ENCODE results near the gene RPRML. TPM values are rescaled to one million over a fixed set of nuclear protein-coding genes. Genes with fewer than 3 reads are reported as not detected.
"Not testable (repeated sequence)": the region's sequence is repeated elsewhere in the genome, so short reads cannot be mapped to it uniquely, and the experiment has no call there.

Gene RPRML
- total and polyA plus RNA-seq, 4 donors = 0.06 TPM; not detected in 3

DNA sequence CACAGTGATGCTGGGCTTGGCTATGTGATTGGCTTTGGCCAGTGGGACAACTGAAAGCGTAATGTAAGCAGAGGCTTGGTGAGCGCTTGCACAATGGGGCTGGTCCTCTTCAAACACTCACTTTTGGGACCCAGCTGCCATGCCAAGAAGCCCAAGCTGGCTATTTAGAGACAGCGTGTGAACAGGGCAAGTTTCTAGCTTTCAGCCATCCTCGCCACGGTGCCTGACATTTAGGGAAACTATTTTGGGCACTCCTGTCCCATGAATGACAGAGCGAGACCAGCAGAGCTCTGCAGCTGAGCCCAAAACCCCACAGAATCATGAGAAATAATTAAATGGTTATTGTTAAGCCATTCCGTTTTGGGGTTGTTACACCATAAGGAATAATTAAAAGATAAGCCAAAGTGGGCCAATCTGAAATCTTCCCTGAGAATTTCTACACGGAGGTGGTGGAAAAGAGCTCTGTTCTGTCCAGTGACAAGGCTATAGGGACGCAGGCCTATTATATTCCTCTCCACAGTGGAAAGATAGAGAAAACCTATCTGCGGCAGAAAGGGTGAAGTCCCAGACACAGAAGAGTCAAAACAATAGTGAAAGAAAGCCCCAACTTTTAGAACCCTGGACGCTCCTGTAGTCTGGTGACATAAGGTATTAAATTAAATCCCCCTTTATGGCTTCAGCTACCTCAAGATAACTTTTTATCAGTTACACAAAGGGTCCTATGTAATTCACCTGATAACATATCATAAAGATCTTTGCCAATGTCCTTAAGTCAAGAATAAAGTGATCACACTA lies 10.8 kb upstream of the RPRML start:
- H3K9me3 ChIP-seq (ENCODE audit: control insufficient read depth in 4 of 4, low read length in 3 of 4) = no peaks in the 10 kb centered on the region
- no peak for DNase-seq (ENCODE audit: low spot score)
- H3K4me1 ChIP-seq (ENCODE audit: control insufficient read depth in 4 of 4, insufficient read depth in 4 of 4, low read length in 3 of 4) = peaks cover 0 to under 1% (median 0%) of the 10 kb centered on the region in 4 donors
- H3K27ac ChIP-seq (ENCODE audit: low read depth in 1 of 2, low read length in 2 of 2) = no peak overlapping the region
- no peak overlapping the region for H3K9ac ChIP-seq (ENCODE audit: low read depth in 1 of 2, low read length in 2 of 2)
- H3K27me3 ChIP-seq (ENCODE audit: control insufficient read depth in 4 of 4, insufficient read depth in 4 of 4, low read length in 3 of 4) = no peaks in the 10 kb centered on the region
- TF ChIP-seq SP1 (IDR thresholded peaks at IDR 0.05) (no peak), RXRA (IDR thresholded peaks at IDR 0.05) (no peak), FOXA2 (IDR thresholded peaks at IDR 0.05) (no peak), RAD21 (IDR thresholded peaks at IDR 0.05) (no peak), JUND (IDR thresholded peaks at IDR 0.05) (no peak)
- TF ChIP-seq, protein P1, sequence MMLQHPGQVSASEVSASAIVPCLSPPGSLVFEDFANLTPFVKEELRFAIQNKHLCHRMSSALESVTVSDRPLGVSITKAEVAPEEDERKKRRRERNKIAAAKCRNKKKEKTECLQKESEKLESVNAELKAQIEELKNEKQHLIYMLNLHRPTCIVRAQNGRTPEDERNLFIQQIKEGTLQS (IDR thresholded peaks at IDR 0.05) = no peak
- WGBS = 68% methylated on average over 11 of the region's 11 CpGs
- H3K4me3 ChIP-seq (ENCODE audit: low read depth in 1 of 3, low read length in 3 of 3) = no peak overlapping the region
- H3K36me3 ChIP-seq (ENCODE audit: control insufficient read depth in 4 of 4, insufficient read depth in 3 of 4, low read depth in 1 of 4, low read length in 3 of 4) = no peaks in the 10 kb centered on the region

DNA sequence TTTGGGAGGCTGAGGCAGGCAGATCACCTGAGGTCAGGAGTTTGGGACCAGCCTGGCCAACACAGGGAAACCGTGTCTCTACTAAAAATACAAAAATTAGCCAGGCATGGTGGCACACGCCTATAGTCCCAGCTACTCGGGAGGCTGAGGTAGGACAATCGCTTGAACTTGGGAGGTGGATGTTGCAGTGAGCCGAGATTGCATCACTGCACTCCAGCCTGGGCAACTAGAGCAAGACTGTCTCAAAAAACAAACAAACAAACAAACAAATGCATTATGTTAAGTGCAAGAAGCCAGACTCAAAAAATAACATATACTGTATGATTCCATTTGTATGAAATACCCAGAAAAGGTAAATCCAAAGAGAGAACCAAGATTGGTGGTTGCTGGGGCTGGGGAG lies 8.9 kb upstream of the RPRML start:
- not testable (repeated sequence) for H3K27me3 ChIP-seq (ENCODE audit: control insufficient read depth in 4 of 4, insufficient read depth in 4 of 4, low read length in 3 of 4); H3K4me3 ChIP-seq (ENCODE audit: low read depth in 1 of 3, low read length in 3 of 3); H3K27ac ChIP-seq (ENCODE audit: low read depth in 1 of 2, low read length in 2 of 2); H3K36me3 ChIP-seq (ENCODE audit: control insufficient read depth in 4 of 4, insufficient read depth in 3 of 4, low read depth in 1 of 4, low read length in 3 of 4); DNase-seq (ENCODE audit: low spot score); H3K9ac ChIP-seq (ENCODE audit: low read depth in 1 of 2, low read length in 2 of 2); H3K9me3 ChIP-seq (ENCODE audit: control insufficient read depth in 4 of 4, low read length in 3 of 4)
- peaks cover 5 to 13% (median 9%) of the 10 kb centered on the region in 4 donors for H3K4me1 ChIP-seq (ENCODE audit: control insufficient read depth in 4 of 4, insufficient read depth in 4 of 4, low read length in 3 of 4)
- 57% methylated on average over 5 of the region's 5 CpGs for WGBS
- peak in 1 of 2 donors; percentile 16 for TF ChIP-seq HNF4A (conservative IDR thresholded peaks at IDR 0.05)

DNA sequence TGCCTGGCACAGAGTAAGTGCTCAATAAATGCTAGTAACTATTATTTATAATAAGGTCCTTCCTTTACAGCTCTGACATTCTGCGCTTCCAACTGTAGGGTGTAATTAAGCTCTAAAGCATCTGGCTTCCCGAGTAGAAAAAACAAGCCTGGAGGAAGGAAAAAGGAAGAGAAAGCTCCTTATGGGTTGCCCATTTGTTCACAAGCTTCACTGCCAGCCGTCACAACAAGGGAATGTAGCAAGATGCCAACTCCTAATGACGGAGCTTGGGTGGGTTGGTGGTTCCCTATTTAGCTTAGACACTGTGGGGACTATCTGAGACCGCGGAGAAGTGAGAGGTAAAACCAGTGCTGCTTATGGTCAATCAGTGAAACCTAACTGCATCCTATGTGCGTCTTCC lies 7.3 kb upstream of the RPRML start:
- DNase-seq (ENCODE audit: low spot score) = no peak
- Histone ChIP-seq H3K9me3 (ENCODE audit: control insufficient read depth in 4 of 4, low read length in 3 of 4) (no peaks in the 10 kb centered on the region), H3K4me1 (ENCODE audit: control insufficient read depth in 4 of 4, insufficient read depth in 4 of 4, low read length in 3 of 4) (peaks cover 5 to 13% (median 9%) of the 10 kb centered on the region in 4 donors), H3K9ac (ENCODE audit: low read depth in 1 of 2, low read length in 2 of 2) (no peak overlapping the region), H3K27ac (ENCODE audit: low read depth in 1 of 2, low read length in 2 of 2) (no peak overlapping the region), H3K27me3 (ENCODE audit: control insufficient read depth in 4 of 4, insufficient read depth in 4 of 4, low read length in 3 of 4) (no peaks in the 10 kb centered on the region), H3K36me3 (ENCODE audit: control insufficient read depth in 4 of 4, insufficient read depth in 3 of 4, low read depth in 1 of 4, low read length in 3 of 4) (no peaks in the 10 kb centered on the region), H3K4me3 (ENCODE audit: low read depth in 1 of 3, low read length in 3 of 3) (no peak overlapping the region)
- TF ChIP-seq, protein P2, sequence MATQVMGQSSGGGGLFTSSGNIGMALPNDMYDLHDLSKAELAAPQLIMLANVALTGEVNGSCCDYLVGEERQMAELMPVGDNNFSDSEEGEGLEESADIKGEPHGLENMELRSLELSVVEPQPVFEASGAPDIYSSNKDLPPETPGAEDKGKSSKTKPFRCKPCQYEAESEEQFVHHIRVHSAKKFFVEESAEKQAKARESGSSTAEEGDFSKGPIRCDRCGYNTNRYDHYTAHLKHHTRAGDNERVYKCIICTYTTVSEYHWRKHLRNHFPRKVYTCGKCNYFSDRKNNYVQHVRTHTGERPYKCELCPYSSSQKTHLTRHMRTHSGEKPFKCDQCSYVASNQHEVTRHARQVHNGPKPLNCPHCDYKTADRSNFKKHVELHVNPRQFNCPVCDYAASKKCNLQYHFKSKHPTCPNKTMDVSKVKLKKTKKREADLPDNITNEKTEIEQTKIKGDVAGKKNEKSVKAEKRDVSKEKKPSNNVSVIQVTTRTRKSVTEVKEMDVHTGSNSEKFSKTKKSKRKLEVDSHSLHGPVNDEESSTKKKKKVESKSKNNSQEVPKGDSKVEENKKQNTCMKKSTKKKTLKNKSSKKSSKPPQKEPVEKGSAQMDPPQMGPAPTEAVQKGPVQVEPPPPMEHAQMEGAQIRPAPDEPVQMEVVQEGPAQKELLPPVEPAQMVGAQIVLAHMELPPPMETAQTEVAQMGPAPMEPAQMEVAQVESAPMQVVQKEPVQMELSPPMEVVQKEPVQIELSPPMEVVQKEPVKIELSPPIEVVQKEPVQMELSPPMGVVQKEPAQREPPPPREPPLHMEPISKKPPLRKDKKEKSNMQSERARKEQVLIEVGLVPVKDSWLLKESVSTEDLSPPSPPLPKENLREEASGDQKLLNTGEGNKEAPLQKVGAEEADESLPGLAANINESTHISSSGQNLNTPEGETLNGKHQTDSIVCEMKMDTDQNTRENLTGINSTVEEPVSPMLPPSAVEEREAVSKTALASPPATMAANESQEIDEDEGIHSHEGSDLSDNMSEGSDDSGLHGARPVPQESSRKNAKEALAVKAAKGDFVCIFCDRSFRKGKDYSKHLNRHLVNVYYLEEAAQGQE (IDR thresholded peaks at IDR 0.05) = no peak
- no peak for TF ChIP-seq EGR1 (IDR thresholded peaks at IDR 0.05; ENCODE audit: low read depth in 2 of 2)
- no peak for TF ChIP-seq YY1 (IDR thresholded peaks at IDR 0.05)
- no peak for TF ChIP-seq TAF1 (conservative IDR thresholded peaks at IDR 0.05)
- TF ChIP-seq, protein P3, sequence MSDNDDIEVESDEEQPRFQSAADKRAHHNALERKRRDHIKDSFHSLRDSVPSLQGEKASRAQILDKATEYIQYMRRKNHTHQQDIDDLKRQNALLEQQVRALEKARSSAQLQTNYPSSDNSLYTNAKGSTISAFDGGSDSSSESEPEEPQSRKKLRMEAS (IDR thresholded peaks at IDR 0.05) = no peak
- no peak for TF ChIP-seq HNF4G (IDR thresholded peaks at IDR 0.05)
- no peak for TF ChIP-seq FOXA2 (IDR thresholded peaks at IDR 0.05)
- no peak for TF ChIP-seq JUND (IDR thresholded peaks at IDR 0.05)
- TF ChIP-seq NR2F2 (IDR thresholded peaks at IDR 0.05) = no peak
- no peak for TF ChIP-seq RAD21 (IDR thresholded peaks at IDR 0.05)
- no peak for TF ChIP-seq HNF4A (conservative IDR thresholded peaks at IDR 0.05)
- no peak for TF ChIP-seq GABPA (IDR thresholded peaks at IDR 0.05 in 1 of 2, conservative IDR thresholded peaks at IDR 0.05 in 1 of 2)
- 91% methylated on average over 7 of the region's 7 CpGs for WGBS

All from liver (tissue), 9 donors.